SK-N-MC (cell line): Measurements from ENCODE around the gene SH2D1B.

Experiments
- EZH2 ChIP-seq: fragments of 200-600 bp; sonication (generic); IDR thresholded peaks from one replicate; pipeline ENCODE4 v1.6.1; 2017; ENCODE audit warnings: antibody characterized with exemption
- POLR2AphosphoS5 ChIP-seq: IDR thresholded peaks from 2 replicates; pipeline ENCODE4 v1.6.1; 2012; ENCODE audit warnings: mild to moderate bottlenecking, low read depth, low read length, borderline replicate concordance

GRCh38 chr1:162416215-162416614, 4.3 kb upstream of the SH2D1B start:
- TF ChIP-seq EZH2, result no peak
- no peak for TF ChIP-seq POLR2AphosphoS5
